ENCODE data around the gene FAM151B.
"Not testable (repeated sequence)": the region's sequence is repeated elsewhere in the genome, so short reads cannot be mapped to it uniquely, and the experiment has no call there.

FAM151B gene

DNA sequence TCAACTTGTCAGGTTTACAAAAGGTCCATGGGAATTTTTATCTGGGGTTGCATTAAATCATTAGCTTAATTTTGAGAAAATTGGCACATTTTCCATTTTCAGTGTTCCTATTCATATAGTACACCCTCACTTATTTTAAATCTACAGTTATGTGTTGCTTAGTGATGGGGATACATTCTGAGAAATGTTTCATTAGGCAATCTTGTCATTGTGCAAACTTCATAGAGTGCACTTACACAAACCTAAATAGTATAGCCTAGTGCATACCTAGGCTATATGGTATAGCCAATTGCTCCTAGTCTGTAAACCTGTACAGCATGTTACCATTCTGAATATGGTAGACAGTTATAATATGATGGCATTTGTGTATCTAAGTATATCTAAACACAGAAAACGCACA, 19.8 kb upstream of the FAM151B start:
- no peak for TF ChIP-seq CTCF (IDR thresholded peaks at IDR 0.05; ENCODE audit: low read depth, low read length)
- no peak overlapping the region for H3K4me3 ChIP-seq (ENCODE audit: low read depth, low read length)

DNA sequence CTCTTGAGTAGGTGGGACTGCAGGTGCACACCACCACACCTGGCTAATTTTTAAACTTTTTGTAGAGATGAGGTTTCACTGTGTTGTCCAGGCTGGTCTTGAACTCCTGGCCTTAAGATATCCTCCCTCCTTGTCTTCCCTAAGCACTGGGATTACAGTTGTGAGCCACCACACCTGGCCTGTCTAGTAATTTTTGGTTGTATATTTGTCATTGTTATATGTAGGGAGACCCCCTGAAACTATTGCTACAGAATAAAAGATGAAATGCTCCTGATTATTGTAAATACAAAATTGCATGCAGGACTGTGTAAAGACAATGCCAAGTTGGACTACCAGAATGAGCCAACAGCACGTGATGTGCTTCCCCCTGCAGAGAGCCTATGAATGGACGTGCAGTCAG, 17.3 kb upstream of the FAM151B start:
- H3K4me3 ChIP-seq (ENCODE audit: low read depth, low read length), result not testable (repeated sequence)

GRCh38 chr5:80474929-80475328, 13.0 kb upstream of the FAM151B start:
- no peak for TF ChIP-seq CTCF (IDR thresholded peaks at IDR 0.05; ENCODE audit: low read depth, low read length)

DNA sequence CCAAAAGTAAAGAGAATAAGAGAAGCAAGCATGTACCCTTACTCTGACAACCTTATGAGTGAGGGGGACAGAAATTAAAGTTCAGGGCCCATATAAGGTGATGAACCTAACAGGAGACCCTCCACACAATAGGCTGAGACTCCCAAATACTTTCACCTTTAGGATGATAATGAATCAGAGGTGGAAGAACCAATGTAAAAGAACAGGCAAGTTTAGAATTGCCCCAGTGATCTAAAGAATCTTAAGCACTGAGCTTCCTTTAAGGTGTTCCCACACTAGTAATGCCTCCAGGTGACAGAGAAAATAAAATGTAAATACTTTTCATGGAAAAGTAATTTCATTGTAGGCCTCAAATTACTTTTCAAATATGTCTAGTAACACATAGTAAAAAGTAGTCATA, 8.2 kb upstream of the FAM151B start:
- H3K4me3 ChIP-seq (ENCODE audit: low read depth, low read length), result no peak overlapping the region
- TF ChIP-seq CTCF (IDR thresholded peaks at IDR 0.05; ENCODE audit: low read depth, low read length), result no peak

More at GRCh38 chr5:80474929-80475328, 13.0 kb upstream of the FAM151B start:
- H3K4me3 ChIP-seq (ENCODE audit: low read depth, low read length), result no peak overlapping the region

- H3K4me3 ChIP-seq (ENCODE audit: low read depth, low read length), result no peak overlapping the region
- no peak for TF ChIP-seq CTCF (IDR thresholded peaks at IDR 0.05; ENCODE audit: low read depth, low read length)
Measured at GRCh38 chr5:80480354-80480753, 7.5 kb upstream of the FAM151B start.

DNA sequence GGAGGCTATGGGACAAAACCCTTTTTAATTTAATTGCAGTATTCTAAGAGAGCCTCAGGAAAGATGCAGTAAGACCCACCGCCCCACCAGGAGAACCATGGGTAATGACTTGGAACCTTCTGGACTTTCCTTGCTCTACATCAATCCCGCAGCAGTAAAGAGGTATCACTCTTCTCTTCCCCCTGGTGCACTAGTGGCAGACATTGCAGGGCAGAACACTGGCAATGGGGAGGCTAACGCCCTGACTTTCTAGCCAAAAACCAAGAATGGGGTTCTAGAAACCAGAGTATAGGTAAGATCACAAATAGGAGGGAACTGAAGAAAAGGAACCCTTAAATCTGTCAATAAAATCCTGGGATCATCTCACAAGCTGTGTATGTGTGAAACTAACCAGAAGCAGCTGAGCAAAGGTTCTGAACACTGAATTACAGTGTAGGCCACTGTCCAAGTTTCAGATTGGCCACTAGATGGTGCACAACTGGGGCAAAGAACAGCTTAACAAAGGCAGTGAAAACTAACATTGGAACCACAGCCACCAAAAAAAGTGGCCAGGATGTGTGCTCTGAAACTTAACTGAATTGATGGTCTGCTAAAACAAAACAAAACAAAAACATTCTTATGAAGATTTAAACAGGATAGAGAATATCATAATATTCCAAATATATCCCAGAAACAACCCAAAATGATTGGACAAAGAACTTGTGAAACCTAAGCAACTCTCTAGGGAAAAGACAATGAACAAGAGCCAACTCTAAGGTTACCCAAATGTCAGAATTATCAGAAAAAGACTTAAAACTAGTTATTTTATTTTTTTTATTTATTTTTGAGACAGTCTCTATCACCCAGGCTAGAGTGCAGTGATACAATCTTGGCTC, 6.6 kb upstream of the FAM151B start:
- TF ChIP-seq CTCF (IDR thresholded peaks at IDR 0.05; ENCODE audit: low read depth, low read length), result peak; percentile 83
- H3K4me3 ChIP-seq (ENCODE audit: low read depth, low read length), result no peak overlapping the region

GRCh38 chr5:80482578-80482977, 5.3 kb upstream of the FAM151B start:
- TF ChIP-seq CTCF (IDR thresholded peaks at IDR 0.05; ENCODE audit: low read depth, low read length), result no peak
- H3K4me3 ChIP-seq (ENCODE audit: low read depth, low read length), result no peak overlapping the region
